Right renal pelvis (tissue), 4 donors: Measurements from ENCODE around the gene THEM4. TPM values are rescaled to one million over a fixed set of nuclear protein-coding genes. Genes with fewer than 3 reads are reported as not detected.
"Not testable (repeated sequence)": the region's sequence is repeated elsewhere in the genome, so short reads cannot be mapped to it uniquely, and the experiment has no call there.

Experiments
- DNase-seq, 4 donors: peaks; one replicate each; pipeline ENCODE4 v3.0.0-alpha.2; 2013; ENCODE audit warnings: low read depth in 4 of 4, low spot score in 3 of 4, missing footprints in 1 of 4
- polyA plus RNA-seq, 4 donors: library from polyadenylated mRNA; unstranded; fragments of 120-200 nt; gene quantifications; one replicate each; pipeline ENCODE4 v1.2.1, GENCODE V29; 2013; ENCODE audit not compliant: insufficient read length in 4 of 4

THEM4 gene
- polyA plus RNA-seq, 4 donors, result 20.8 to 31.0 (median 23.9) TPM

DNA sequence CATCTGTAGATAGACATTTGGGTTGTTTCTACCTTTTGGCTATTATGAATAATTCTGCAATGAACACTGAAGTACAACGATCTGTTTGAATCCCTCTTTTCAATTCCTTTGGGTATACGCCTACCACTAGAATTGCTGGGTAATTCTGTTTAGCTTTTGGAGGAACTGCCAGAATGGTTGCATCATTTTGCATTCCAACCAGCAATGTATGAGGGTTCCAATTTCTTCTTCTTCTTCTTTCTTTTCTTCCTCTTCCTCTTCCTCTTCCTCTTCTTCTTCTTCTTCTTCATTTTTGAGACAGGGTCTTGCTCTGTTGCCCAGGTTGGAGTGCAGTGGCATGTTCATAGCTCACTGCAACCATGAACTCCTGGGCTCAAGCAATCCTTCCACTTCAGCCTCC is 42.0 kb downstream of the THEM4 start:
- DNase-seq, result no peak

DNA sequence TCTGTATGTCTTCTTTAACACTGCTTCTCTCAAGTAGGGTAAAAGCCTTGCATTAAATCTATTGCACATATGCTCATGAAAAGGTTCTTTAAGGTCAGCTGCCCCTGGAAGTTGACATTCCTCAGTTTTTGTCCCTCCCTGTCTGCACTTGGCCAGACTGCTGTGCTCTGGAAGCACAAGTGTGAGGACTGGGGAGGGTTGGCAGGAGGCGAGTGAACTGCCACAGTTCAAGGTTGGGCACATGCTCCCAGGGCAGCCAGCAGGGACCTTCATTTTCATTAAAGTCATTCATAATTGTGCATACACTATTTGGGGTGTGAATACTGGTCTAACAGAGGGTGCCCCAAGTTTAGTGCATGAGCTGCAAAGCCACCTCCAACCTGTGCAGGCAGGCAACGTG is 44.9 kb downstream of the THEM4 start:
- no peak for DNase-seq

DNA sequence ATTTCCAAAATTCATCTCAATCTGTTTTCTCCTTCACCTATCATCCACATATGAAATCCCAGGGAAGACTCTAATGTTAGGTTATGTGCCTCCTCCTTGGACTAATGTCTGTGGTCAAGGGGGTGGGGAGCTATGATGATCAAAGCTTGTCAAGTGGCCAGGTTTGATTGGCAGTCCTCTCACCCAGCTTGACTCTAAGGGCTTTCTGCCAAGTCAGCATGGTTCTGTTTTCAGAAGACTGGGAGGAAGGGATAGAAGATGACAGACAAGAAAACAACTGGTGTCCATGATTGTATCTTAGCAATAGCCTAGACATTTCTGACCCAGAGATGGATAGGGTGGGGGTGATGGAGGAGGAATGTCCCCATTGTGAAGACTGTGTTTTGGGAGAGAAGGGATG is 46.7 kb downstream of the THEM4 start:
- no peak for DNase-seq

DNA sequence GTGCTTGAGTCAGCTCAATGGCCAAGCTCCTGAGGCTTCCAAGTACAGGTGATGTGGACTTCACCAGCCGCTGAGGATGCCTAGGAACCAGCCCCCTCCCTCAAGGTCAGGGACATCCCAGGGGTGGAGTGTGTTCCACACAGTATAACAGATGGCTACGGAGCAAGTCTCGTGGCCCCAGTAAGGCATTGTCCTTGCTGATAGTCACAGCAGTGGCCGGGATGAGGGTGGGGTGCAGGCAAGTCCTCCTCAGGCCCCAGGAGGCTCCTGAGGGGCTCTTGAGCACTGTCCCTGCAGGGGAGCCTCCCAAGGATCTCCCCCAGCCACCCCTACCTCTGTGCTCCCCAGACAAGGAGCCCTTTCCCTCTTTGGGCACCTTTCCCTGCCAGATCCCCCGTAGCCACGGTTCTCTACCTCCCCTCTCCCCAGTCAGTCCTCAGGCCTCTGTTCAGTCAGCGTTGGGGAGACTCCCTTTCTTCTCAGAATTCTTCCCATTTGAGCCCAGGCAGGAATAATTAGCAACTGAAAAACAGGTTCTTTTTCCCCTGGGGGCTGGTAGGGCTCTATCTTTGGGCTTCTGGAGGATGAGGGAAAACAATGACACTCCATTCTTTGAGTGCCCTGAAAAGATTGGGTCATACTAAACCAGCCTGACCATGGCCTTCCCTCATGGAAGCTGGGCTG is 48.7 kb downstream of the THEM4 start:
- DNase-seq, result no peak

DNA sequence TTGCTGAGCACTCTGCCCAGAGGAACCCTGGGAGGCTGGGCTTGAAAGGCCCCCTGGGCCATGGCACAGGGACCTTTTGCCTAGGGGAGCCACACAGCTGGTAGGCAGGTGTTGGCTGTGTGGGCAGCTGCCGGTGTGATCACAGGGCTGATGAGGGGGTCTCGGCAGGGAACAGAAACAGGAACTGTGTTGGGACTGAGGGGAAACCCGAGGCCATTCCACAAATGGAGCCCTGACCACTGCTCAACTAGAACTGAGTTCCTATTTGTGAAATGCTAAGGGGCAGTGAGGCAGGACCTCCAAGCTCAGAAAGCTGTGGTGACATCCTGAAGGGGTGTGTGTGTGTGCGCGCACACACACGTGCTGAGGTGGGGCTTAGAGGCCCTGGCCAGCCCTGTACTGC is 49.4 kb downstream of the THEM4 start:
- no peak for DNase-seq

- no peak for DNase-seq
Observed at GRCh38 chr1:151858886-151859665, 50.2 kb downstream of the THEM4 start.

- no peak for DNase-seq
Observed at GRCh38 chr1:151858030-151858746, 51.1 kb downstream of the THEM4 start.

- DNase-seq, result no peak
Observed at GRCh38 chr1:151855933-151856332, 53.4 kb downstream of the THEM4 start.

GRCh38 chr1:151855516-151855915 is 53.8 kb downstream of the THEM4 start:
- not testable (repeated sequence) for DNase-seq

DNA sequence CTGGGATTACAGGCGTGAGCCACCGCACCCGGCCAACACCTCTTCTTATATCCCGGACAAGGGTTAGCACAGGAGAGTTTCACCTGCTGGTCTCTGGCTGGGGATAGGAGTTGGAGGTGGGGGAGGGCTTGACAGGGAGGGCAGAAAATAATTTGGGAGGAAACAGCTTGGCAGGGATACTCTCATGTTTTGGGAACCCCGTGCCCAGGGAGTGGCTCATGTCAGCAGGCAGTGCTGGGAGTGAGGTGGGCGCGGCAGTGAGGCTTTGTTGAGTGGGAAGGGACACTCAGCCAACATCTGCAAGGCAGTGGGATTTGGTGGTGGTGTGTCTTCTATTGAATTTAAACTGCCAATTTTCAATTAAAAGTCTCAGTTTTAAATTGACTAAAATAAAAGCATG is 54.7 kb downstream of the THEM4 start:
- no peak for DNase-seq

- no peak for DNase-seq
Observed at GRCh38 chr1:151853411-151853943, 55.8 kb downstream of the THEM4 start, which contains the start of gene THEM5. Gene THEM5 (minus strand): TSS chr1:151853712. CDS start chr1:151853565, 147 bp downstream.

DNA sequence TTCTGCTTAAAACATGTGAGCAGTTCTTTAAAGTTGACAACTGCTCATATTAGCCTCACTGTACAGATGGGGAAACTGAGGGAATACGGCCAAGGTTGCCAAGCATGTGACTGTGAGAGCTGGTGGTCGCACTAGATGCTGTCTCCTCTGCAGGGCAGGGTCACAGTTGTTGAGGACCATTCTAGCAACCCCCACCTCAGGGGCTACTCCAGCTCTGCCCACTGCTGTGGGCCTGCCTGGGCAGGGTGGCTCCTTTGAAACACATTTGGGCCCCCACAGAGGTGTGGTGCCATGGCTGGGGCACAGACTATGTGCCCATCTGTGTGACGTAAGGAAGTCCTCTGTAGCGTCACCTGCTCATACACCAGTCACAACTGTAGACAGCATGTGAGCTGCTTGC is 56.6 kb downstream of the THEM4 start:
- no peak for DNase-seq

GRCh38 chr1:151851886-151852285 is 57.4 kb downstream of the THEM4 start:
- no peak for DNase-seq

- no peak for DNase-seq
Observed at GRCh38 chr1:151849871-151850270, 59.4 kb downstream of the THEM4 start.

DNA sequence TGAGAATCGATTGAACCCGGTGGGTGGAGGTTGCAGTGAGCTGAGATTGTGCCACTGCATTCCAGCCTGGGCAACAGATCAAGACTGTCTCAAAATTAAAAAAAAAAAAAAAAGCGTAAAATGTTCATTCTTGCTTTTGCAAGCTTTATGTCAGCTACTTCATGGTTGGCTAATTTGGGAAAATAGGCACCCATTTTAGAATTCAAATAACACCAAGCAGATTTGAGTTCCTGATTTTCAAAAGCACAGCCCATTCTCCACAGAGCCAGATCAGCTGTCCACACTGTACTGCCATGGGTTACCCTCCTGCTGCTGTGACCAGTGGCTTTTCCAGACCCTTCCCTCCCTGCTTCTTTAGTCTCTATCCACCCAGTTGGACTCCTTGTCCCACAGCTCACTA is 60.2 kb downstream of the THEM4 start:
- DNase-seq, result no peak

- DNase-seq, result no peak
Observed at GRCh38 chr1:151847867-151848596, 61.3 kb downstream of the THEM4 start.

DNA sequence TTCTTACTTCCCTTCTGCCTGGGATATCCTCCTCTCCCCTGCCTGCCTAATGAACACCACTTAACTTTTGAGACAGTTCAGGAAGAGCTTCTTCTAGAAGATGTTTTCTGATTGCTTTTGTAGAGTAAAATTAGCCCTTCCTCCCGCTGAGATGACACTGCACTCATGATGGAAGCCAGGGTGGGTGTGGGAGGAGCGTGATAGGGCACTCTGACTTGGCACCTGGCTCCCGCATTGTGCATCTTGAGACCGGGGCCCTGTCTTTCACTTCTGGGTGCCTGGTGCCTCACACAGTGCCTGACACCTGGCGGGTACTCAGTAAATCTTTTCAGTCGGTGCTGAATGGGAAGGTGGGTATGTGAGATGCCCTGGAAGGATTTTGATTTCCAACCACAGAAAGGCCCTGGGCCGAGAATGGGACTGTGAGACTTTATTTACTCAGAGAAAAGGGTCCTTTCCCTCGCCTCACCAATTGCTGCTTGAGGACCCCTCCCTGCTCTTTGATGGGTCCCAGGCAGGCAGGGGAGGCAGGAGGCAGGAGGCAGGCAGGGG is 62.5 kb downstream of the THEM4 start:
- DNase-seq, result no peak

DNA sequence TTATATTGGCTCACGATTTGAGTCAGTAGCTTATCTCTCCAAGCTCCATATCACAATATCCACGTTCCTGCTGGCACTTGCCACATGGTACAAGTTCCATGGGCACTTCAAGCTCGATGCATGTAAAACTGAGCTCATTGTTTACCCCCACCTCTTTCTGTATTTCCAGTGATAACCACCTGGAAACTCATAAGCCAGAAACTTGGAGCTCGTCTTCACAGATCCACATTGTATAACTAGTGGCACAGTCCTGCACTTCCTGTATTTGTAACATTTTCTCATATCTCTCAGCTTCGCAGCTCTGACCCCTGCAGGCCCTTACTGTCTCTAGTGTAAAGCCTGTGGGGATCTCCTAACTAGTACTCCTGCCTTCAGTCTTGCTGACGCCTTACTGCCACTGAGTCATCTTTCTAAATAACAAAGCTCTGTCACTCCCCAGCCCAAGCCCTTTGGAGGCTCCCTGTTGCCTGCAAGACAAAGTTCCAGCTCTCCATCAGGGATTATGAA is 63.2 kb downstream of the THEM4 start:
- no peak for DNase-seq

DNA sequence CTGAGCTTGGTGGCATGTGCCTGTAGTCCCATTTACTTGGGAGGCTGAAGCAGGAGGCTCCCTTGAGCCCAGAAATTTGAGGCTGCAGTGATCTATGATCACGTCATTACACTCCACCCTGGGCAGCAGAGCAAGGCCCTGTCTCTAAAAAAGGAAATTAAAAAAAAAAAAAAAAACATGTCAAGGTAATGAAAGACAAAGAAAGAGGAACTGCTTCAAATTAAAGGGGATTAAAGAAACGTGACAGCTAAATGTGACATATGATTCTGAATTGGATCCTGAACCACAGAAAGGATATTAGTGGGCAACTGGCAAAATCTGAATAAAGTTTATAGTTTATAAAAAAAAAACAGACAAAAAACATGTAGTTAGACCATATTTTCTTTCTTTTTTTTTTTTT is 65.9 kb downstream of the THEM4 start:
- no peak for DNase-seq

DNA sequence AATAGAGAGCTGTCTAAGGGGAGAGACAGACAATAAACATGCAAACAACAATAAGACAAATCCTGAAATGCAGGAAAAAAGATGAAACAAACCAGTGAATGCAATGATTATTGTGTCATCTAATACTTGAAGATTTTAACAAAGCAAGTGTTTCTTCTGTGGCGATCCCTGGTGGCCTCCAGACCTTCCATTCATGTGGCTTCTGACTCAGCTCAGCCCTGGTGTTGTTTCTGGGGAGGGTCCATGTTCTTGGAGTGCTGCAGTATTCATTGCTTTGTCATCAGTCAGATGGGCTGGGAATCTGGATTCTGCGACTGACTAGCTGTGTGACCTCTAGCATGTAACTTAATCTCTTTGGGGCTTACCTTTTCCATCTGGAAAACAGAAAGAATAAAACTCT is 68.2 kb downstream of the THEM4 start:
- DNase-seq, result no peak
